Left kidney (tissue), 2 donors: Measurements from ENCODE around the gene WDR18. TPM values are rescaled to one million over a fixed set of nuclear protein-coding genes. Genes with fewer than 3 reads are reported as not detected.
A peak's percentile ranks its signal among the peaks of the same experiment; 100 is the strongest.
"Not testable (repeated sequence)": the region's sequence is repeated elsewhere in the genome, so short reads cannot be mapped to it uniquely, and the experiment has no call there.

ENCODE experiments used
- DNase-seq: peaks from one replicate; pipeline ENCODE4 v3.0.0-alpha.2; 2013
- polyA plus RNA-seq: library from polyadenylated mRNA; unstranded; fragments of 120-200 nt; gene quantifications from one replicate; pipeline ENCODE4 v1.2.1, GENCODE V29; 2013; ENCODE audit not compliant: insufficient read length

The WDR18 gene
- polyA plus RNA-seq, 1 donor: 30.4 TPM

DNA sequence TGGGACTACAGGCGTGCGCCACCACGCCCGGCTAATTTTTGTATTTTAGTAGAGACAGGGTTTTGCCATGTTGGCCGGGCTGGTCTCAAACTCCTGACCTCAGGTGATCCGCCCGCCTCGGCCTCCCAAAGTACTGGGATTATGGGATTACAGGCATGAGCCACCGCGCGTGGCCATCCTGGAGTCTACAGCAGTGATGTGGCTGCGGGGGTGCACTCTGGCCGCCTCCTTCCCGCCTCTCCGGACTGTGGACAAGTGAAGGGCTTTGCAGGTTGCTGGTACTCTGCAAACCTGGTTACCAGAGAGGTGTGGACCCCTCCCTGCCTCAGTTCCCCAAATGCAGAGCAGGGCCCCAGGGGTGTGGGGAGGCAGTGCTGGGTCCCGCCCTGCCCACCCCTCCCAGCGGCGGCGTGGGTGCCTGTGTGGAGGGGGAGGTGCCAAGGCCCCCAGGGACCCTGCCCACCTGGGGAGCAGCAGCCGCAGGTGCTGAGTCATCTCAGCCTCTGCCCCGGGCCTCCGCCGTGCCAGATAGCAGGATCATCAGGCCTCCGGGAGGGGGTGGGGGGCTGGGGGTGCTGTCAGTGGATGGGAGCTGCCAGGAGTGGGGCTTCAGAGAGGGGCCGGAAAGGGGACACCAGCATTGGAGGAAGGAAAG, 35.2 kb upstream of the WDR18 start:
- no peak for DNase-seq

- no peak for DNase-seq
These were observed 33.6 kb upstream of the WDR18 start for GRCh38 chr19:950352-951066.

GRCh38 chr19:952049-952679, 32.0 kb upstream of the WDR18 start:
- no peak for DNase-seq

- no peak for DNase-seq
These were observed 31.3 kb upstream of the WDR18 start for GRCh38 chr19:952680-953444.

DNA sequence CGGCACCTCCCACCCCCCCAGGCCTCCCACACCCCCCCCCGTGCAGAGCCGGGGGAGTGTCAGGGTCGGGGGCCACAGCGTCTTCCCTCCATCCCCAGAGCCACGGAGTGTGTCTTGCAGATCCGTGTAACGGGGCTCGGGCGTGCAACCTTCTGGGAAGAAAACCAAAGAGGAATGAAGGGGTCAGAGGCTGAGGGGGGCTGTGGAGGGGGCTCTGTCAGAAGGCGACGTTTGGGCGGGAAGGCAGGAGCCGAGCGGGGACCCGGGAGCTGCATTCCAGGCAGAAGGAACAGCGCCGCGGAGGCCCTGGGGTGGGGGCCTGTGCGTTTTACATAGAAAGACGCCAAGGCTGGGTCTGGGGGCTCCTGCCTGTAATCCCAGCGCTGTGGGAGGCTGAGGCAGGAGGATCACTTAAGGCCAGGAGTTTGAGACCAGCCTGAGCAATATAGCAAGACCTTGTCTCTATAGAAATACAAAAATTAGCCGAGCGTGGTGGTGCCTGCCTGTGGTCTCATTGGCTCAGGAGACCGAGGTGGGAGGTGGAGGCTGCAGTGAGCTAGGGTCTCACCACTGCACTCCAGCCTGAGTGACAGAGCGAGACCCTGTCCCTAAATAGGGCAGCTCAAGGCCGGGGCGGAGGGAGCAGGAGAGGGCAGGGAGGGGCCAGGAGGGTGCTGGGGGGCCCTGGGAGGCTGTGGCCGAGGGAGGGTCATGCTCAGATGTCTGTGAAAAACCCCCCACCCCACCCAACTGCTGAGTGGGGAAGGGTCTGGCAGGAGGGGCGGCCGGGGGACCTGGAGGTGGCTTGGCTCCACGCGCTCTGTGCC, 30.5 kb upstream of the WDR18 start:
- DNase-seq: no peak

DNA sequence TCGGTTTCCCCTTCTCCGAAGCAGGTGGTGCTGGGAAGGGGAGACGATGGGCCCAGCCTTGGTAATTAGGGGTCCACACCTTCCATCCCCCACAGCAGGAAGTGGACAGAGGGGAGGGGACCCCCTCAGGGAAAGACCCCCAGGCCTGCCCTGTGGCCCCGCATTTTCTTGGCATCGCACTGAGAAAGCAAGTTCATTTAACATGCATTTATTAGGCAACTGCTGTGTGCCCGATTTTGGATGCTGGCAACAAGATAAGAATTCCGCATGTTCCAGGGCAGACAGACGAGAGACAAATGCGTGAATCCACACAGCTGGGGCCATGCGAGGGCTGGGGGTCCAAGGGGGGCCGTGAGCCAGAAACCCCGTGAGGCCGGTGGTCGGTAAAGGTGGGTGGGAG, 29.9 kb upstream of the WDR18 start:
- no peak for DNase-seq

- DNase-seq: peak; percentile 77
These were observed 29.3 kb upstream of the WDR18 start for GRCh38 chr19:954672-955494.

GRCh38 chr19:955803-956765, 28.1 kb upstream of the WDR18 start:
- no peak for DNase-seq

- DNase-seq: peak; percentile 71
These were observed 27.2 kb upstream of the WDR18 start for GRCh38 chr19:956766-957440.

GRCh38 chr19:957578-957977, 26.6 kb upstream of the WDR18 start:
- DNase-seq: not testable (repeated sequence)

DNA sequence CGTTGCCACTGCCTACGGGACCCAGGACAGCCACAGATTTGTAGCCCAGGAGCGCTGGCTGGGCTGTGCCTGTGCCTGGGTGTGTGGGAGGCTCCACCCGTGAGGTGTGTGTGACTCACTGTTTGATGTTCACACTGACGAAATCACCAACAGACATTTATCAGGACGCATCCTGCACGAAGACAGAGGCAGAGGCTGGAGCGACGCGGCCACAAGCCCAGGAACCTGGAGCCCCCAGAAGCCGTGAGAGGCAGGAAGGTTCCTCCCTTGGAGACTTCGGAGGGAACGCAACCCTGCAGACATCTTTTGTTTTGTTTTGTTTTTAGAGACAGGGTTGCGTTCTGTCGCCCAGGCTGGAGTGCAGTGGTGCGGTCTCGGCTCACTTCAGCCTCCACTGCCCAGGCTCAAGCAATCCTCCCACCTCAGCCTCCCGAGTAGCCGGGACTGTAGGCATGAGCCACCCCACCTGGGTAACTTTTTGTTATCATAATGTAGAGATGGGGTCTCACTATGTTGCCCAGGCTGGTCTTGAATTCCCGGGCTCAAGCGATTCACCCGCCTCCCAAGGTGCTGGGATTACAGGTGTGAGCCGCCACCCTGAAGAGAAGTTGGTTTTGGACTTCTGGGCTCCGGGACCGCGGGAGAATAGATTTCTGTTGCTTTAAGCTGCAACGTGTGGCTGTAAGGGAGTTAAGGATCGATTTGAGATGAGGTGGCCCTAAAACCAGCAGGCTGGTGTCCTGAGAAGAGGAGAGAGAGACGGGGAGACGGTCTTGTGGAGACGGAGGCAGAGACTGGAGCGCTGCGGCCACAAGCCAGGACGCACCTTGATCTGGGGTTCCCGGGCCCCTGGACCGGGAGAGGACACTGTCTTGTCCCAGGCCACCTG, 24.9 kb upstream of the WDR18 start:
- no peak for DNase-seq

GRCh38 chr19:960020-960419, 24.1 kb upstream of the WDR18 start:
- DNase-seq: no peak

- no peak for DNase-seq
These were observed 23.6 kb upstream of the WDR18 start for GRCh38 chr19:960601-960938.

- no peak for DNase-seq
These were observed 22.1 kb upstream of the WDR18 start for GRCh38 chr19:961866-962620.

- DNase-seq: no peak
These were observed 21.3 kb upstream of the WDR18 start for GRCh38 chr19:962683-963400.

DNA sequence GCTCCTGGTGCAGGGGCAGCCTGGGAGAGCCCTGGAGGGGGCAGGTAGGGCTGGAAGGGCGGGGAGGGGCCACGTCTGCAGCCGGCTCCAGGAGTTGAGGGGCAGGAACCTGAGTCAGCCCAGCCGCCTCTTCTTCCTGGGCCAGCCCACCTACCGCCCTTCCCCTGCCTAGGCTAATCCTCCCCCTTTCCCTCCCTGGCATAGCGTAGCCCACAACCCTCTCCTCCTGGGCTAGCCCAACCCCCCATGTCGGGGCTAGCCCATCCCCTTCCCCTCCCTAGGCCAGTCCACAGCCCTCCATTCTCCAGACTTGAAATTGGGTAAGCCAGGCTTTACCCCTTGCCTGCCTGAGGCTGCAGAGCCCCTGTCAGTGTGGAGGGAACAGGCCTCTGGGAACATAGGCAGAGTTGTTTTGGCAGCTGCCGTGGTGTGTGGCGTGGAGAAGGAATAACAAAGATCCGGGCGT, 20.6 kb upstream of the WDR18 start:
- DNase-seq: no peak
